K562 (cell line): Measurements from ENCODE around the gene KLHL18. TPM values are rescaled to one million over a fixed set of nuclear protein-coding genes. Genes with fewer than 3 reads are reported as not detected.
A peak's percentile ranks its signal among the peaks of the same experiment; 100 is the strongest.

Experiments used
- BACH1 ChIP-seq: fragments of 200-800 bp; sonication (Bioruptor generic); IDR thresholded peaks from 2 replicates; pipeline ENCODE4 v1.6.1; 2016; ENCODE audit warnings: missing genetic modification characterization, missing compliant biosample characterization
- BRCA1 ChIP-seq, 2 experiments: fragments of 450-650 bp in 1 of 2; sonication (generic) in 1 of 2; formaldehyde crosslinking in 1 of 2; IDR thresholded peaks; 2 replicates each; pipeline versions ENCODE4 v1.5.0 to v1.6.1; 2017 to 2020; ENCODE audit warnings: mild to moderate bottlenecking in 1 of 2, missing genetic modification reagents in 1 of 2
- ETV5 ChIP-seq: sonication (generic); formaldehyde crosslinking; IDR thresholded peaks from 2 replicates; pipeline ENCODE4 v1.4.0; 2020; ENCODE audit warnings: low read depth, mild to moderate bottlenecking, missing genetic modification reagents
- MGA ChIP-seq: fragments of 450-650 bp; IDR thresholded peaks from 2 replicates; pipeline ENCODE4 v1.6.1; 2016; ENCODE audit warnings: mild to moderate bottlenecking, moderate library complexity
- MTA3 ChIP-seq: fragments of 450-650 bp; formaldehyde crosslinking; IDR thresholded peaks from 2 replicates; pipeline ENCODE4 v1.6.1; 2017; ENCODE audit warnings: mild to moderate bottlenecking, borderline replicate concordance
- ZNF217 ChIP-seq: sonication (generic); formaldehyde crosslinking; IDR thresholded peaks from 2 replicates; pipeline ENCODE4 v1.8.0; 2022; ENCODE audit warnings: mild to moderate bottlenecking, missing genetic modification reagents
- polyA plus RNA-seq, 8 experiments: library from polyadenylated mRNA; depleted of rRNA in 4 of 8; stranded (reverse) in 5 of 8; unstranded in 3 of 8; fragments of >200 nt; fragmentation: Nextera tagmentation in 2 of 8; fragmentation: Illumina TruSeq in 1 of 8; extraction: Ambion mirVana in 2 of 8; extraction: Trizol in 1 of 8; gene quantifications; 2 replicates each; pipeline versions ENCODE4 v1.2.1 to v1.2.3, GENCODE V29; 2011 to 2014; ENCODE audit warnings: inconsistent platforms in 1 of 8, missing spikeins in 1 of 8
- total RNA-seq, 7 experiments: library from RNA; depleted of rRNA in 6 of 7; stranded (reverse); fragments of >200 nt in 6 of 7; fragmentation: Illumina TruSeq in 2 of 7; extraction: Trizol in 2 of 7; gene quantifications; 2 replicates each; pipeline versions ENCODE4 v1.2.1 to v1.2.3, GENCODE V29; 2011 to 2021; ENCODE audit warnings: low replicate concordance in 1 of 7
- TF ChIP-seq, protein P1 (sequence below): fragments of 450-650 bp; formaldehyde crosslinking; IDR thresholded peaks from 2 replicates; pipeline ENCODE4 v1.4.0; 2020; ENCODE audit warnings: mild to moderate bottlenecking, mixed read lengths
- TF ChIP-seq, protein P2 (sequence below), 3 experiments: IDR thresholded peaks in 2 of 3; conservative IDR thresholded peaks in 1 of 3; 2 replicates each; pipeline ENCODE4 v1.5.1; 2011 to 2012; ENCODE audit warnings: low read length in 3 of 3, mild to moderate bottlenecking in 3 of 3, control low read depth in 2 of 3, improper control_type of control experiment in 1 of 3, inconsistent platforms in 1 of 3, low read depth in 1 of 3, mixed read lengths in 1 of 3, moderate library complexity in 1 of 3; ENCODE audit not compliant: insufficient read depth in 2 of 3
- TF ChIP-seq, protein P3 (sequence below): IDR thresholded peaks from 2 replicates; pipeline ENCODE4 v1.6.1; 2016; ENCODE audit warnings: missing genetic modification characterization, missing compliant biosample characterization

The KLHL18 gene
- total and polyA plus RNA-seq, 9 of the 15 experiments (the other 6 are each of a cell fraction or from before 2014, with no cell fraction given) = 26.7 to 97.5 (median 48.7) TPM

DNA sequence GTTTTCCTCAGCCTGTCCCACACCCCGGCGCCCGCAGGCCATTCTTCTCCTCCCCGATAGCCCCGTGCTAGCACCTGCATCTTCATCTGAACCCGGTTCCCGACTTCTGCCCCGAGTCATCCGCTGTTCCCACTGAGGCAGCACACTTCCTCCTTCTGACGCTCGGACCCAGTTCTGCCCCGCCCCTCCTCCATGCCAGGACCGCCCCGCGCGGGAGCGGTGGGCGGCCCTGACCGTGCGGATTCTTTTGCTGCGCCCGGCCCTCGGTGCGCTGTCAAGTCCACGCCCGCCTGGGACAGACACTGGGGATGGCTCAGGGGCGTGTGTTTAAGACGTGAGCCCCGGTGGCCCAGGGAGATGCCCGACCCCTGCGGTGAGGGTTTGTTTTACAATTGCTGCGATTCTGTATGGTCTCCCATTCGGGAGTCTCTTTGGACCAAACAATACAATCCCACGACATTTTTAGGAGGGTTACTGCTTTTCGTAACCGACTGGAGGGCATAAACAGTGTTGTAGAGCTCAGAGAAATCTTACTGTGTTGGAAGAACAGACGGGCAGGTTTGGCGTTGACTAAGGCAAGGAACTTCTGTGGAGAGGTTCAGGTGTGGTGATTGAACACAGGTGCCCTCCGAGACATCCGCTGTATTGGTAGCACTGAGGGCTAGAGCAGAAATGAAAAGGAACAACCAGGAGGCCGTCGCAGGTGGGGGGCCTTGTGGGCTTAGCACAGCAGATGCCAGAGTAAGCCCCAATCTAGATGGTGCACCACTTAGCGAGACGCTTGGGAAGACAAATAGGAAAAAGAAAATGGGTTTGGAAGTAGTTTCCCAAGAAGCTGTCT lies 98.8 kb downstream of the KLHL18 start (continued):
- TF ChIP-seq, protein P1, sequence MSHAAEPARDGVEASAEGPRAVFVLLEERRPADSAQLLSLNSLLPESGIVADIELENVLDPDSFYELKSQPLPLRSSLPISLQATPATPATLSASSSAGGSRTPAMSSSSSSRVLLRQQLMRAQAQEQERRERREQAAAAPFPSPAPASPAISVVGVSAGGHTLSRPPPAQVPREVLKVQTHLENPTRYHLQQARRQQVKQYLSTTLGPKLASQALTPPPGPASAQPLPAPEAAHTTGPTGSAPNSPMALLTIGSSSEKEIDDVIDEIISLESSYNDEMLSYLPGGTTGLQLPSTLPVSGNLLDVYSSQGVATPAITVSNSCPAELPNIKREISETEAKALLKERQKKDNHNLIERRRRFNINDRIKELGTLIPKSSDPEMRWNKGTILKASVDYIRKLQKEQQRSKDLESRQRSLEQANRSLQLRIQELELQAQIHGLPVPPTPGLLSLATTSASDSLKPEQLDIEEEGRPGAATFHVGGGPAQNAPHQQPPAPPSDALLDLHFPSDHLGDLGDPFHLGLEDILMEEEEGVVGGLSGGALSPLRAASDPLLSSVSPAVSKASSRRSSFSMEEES (CRISPR knock-in tag) = no peak
- TF ChIP-seq BACH1 (tag) (no peak), BRCA1 (IDR thresholded peaks at IDR 0.05) (no peak), BRCA1 (CRISPR knock-in tag; IDR thresholded peaks at IDR 0.05) (no peak), MGA (no peak), MTA3 (peak; percentile 34; the same call in 1 of the 2 replicates), ETV5 (no peak), ZNF217 (no peak)
- TF ChIP-seq, protein P2, sequence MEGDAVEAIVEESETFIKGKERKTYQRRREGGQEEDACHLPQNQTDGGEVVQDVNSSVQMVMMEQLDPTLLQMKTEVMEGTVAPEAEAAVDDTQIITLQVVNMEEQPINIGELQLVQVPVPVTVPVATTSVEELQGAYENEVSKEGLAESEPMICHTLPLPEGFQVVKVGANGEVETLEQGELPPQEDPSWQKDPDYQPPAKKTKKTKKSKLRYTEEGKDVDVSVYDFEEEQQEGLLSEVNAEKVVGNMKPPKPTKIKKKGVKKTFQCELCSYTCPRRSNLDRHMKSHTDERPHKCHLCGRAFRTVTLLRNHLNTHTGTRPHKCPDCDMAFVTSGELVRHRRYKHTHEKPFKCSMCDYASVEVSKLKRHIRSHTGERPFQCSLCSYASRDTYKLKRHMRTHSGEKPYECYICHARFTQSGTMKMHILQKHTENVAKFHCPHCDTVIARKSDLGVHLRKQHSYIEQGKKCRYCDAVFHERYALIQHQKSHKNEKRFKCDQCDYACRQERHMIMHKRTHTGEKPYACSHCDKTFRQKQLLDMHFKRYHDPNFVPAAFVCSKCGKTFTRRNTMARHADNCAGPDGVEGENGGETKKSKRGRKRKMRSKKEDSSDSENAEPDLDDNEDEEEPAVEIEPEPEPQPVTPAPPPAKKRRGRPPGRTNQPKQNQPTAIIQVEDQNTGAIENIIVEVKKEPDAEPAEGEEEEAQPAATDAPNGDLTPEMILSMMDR (IDR thresholded peaks at IDR 0.05 in 2 of 3, conservative IDR thresholded peaks at IDR 0.05 in 1 of 3; ENCODE audit: insufficient read depth in 2 of 3, low read depth in 1 of 3, low read length in 3 of 3) = peak in 1 of 3 experiments; percentile 9; a peak in 1 of 6 replicates
- TF ChIP-seq, protein P3, sequence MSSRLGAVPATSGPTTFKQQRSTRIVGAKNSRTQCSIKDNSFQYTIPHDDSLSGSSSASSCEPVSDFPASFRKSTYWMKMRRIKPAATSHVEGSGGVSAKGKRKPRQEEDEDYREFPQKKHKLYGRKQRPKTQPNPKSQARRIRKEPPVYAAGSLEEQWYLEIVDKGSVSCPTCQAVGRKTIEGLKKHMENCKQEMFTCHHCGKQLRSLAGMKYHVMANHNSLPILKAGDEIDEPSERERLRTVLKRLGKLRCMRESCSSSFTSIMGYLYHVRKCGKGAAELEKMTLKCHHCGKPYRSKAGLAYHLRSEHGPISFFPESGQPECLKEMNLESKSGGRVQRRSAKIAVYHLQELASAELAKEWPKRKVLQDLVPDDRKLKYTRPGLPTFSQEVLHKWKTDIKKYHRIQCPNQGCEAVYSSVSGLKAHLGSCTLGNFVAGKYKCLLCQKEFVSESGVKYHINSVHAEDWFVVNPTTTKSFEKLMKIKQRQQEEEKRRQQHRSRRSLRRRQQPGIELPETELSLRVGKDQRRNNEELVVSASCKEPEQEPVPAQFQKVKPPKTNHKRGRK (tag) = no peak
